ENCODE measurements around the gene IFNA6. TPM values are rescaled to one million over a fixed set of nuclear protein-coding genes. Genes with fewer than 3 reads are reported as not detected.

Gene IFNA6
- total RNA-seq, 1 experiment from 2014 or later = not detected

GRCh38 chr9:21316032-21316842, 34.5 kb downstream of the IFNA6 start:
- RAD21 ChIA-PET (ENCODE audit: low non-redundant PET in 1 of 2, low total read pairs in 2 of 2, uncharacterized antibody in 2 of 2, unreplicated experiment in 2 of 2) = no interaction called here
- Histone ChIP-seq H3K9me3 (ENCODE audit: control insufficient read depth in 1 of 2, insufficient read depth in 1 of 2, low read depth in 1 of 2, low read length in 2 of 2) (no peaks in the 10 kb centered on the region), H3K4me3 (replicated peaks in 1 of 2; ENCODE audit: low read depth in 1 of 2, low read length in 2 of 2) (no peak overlapping the region), H3K9ac (ENCODE audit: low read length) (no peak overlapping the region), H3K36me3 (ENCODE audit: control insufficient read depth in 1 of 2, insufficient read depth in 2 of 2, low read length in 2 of 2) (no peaks in the 10 kb centered on the region), H3K27ac (ENCODE audit: low read depth, low read length) (no peak overlapping the region), H3K4me1 (ENCODE audit: control insufficient read depth in 1 of 2, insufficient read depth in 2 of 2, low read length in 2 of 2) (peaks cover 3 to 10% of the 10 kb centered on the region in 2 experiments; a peak in 3 of 4 replicates), H2AFZ (ENCODE audit: low read depth, low read length, poor library complexity, severe bottlenecking) (peak overlapping the region; percentile 8), H4K20me1 (ENCODE audit: insufficient read depth) (no peaks in the 10 kb centered on the region), H3K9me2 (ENCODE audit: insufficient read depth) (no peaks in the 10 kb centered on the region), H3K79me2 (ENCODE audit: insufficient read depth, low read length) (no peaks in the 10 kb centered on the region), H3K4me2 (ENCODE audit: low read length) (no peak overlapping the region), H3K27me3 (ENCODE audit: insufficient read depth, low read length) (no peaks in the 10 kb centered on the region)
- CTCF ChIA-PET = interaction anchor here (0.9 to 3.1 kb wide), 3 partner anchors 10 to 118 kb away, joined by 3 to 21 read pairs (median 9); no protein-coding TSS in a partner anchor
- POLR2A ChIA-PET = no interaction called here
- intact Hi-C loops (cut with micrococcal nuclease) = no loop called here
- no TSS peak for BruUV-seq (replicated peaks)
- TF ChIP-seq CBX3 (IDR thresholded peaks at IDR 0.05; ENCODE audit: low read depth) = no peak
- no peak for TF ChIP-seq POLR2A (IDR thresholded peaks at IDR 0.05; ENCODE audit: borderline replicate concordance, extremely low read depth, insufficient read depth, insufficient read length)
- TF ChIP-seq EZH2phosphoT487 (IDR thresholded peaks at IDR 0.05; ENCODE audit: borderline replicate concordance) = no peak
- TF ChIP-seq POLR2AphosphoS5 (IDR thresholded peaks at IDR 0.05; ENCODE audit: low read depth, low read length) = no peak
- TF ChIP-seq SIN3A (IDR thresholded peaks at IDR 0.05; ENCODE audit: low read depth) = no peak
- no peak for TF ChIP-seq EZH2 (IDR thresholded peaks at IDR 0.05)
- TF ChIP-seq ELF1 (IDR thresholded peaks at IDR 0.05; ENCODE audit: borderline replicate concordance, low read depth) = no peak
- TF ChIP-seq CEBPB (IDR thresholded peaks at IDR 0.05; ENCODE audit: low read depth) = no peak
- TF ChIP-seq MAX (IDR thresholded peaks at IDR 0.05) = no peak
- no peak for TF ChIP-seq TCF7L2 (IDR thresholded peaks at IDR 0.05; ENCODE audit: borderline replicate concordance, extremely low read depth, insufficient read depth, insufficient read length)
- TF ChIP-seq REST (IDR thresholded peaks at IDR 0.05; ENCODE audit: low read depth) = no peak
- TF ChIP-seq CTCF (IDR thresholded peaks at IDR 0.05 in 2 of 3, conservative IDR thresholded peaks at IDR 0.05 in 1 of 3; ENCODE audit: borderline replicate concordance in 1 of 3, insufficient read depth in 1 of 3, low read depth in 2 of 3, low read length in 2 of 3) = no peak
- no peak for TF ChIP-seq RAD21 (IDR thresholded peaks at IDR 0.05; ENCODE audit: low read depth)
- TF ChIP-seq SRF (IDR thresholded peaks at IDR 0.05; ENCODE audit: low read depth) = no peak
- no peak for TF ChIP-seq EGR1 (IDR thresholded peaks at IDR 0.05; ENCODE audit: low read depth)
- TF ChIP-seq ZFX (IDR thresholded peaks at IDR 0.05) = no peak
- DNase-seq (ENCODE audit: low read depth, low spot score) (no peak), ATAC-seq (no peak)
